GM18519 (cell line): ENCODE measurements around the gene CDH4.
"Not testable (repeated sequence)": the region's sequence is repeated elsewhere in the genome, so short reads cannot be mapped to it uniquely, and the experiment has no call there.

ENCODE experiments used
- ATAC-seq: cut with Tn5 transposase; IDR thresholded peaks from one replicate; pipeline ENCODE4 v1.9.1; 2021; ENCODE audit warnings: mild to moderate bottlenecking, moderate library complexity; ENCODE audit not compliant: unreplicated experiment, low FRiP score

CDH4 gene

GRCh38 chr20:61406773-61407172, 154.7 kb downstream of the CDH4 start:
- not testable (repeated sequence) for ATAC-seq

- ATAC-seq, result no peak
Measured at GRCh38 chr20:61407561-61407960, 155.5 kb downstream of the CDH4 start.

- no peak for ATAC-seq
Measured at GRCh38 chr20:61408951-61409740, 157.1 kb downstream of the CDH4 start.

GRCh38 chr20:61411743-61412142, 159.7 kb downstream of the CDH4 start:
- ATAC-seq, result no peak

- ATAC-seq, result no peak
Measured at GRCh38 chr20:61413752-61414151, 161.7 kb downstream of the CDH4 start.

- ATAC-seq, result no peak
Measured at GRCh38 chr20:61414455-61414991, 162.5 kb downstream of the CDH4 start.

- no peak for ATAC-seq
Measured at GRCh38 chr20:61416546-61416945, 164.5 kb downstream of the CDH4 start.

GRCh38 chr20:61417221-61417941, 165.3 kb downstream of the CDH4 start:
- ATAC-seq, result no peak

- ATAC-seq, result no peak
Measured at GRCh38 chr20:61419010-61419409, 166.9 kb downstream of the CDH4 start.

- ATAC-seq, result no peak
Measured at GRCh38 chr20:61419501-61419900, 167.4 kb downstream of the CDH4 start.

- no peak for ATAC-seq
Measured at GRCh38 chr20:61420056-61420455, 168.0 kb downstream of the CDH4 start.

GRCh38 chr20:61420781-61421180, 168.7 kb downstream of the CDH4 start:
- ATAC-seq, result no peak

- ATAC-seq, result no peak
Measured at GRCh38 chr20:61422636-61423425, 170.8 kb downstream of the CDH4 start.

- no peak for ATAC-seq
Measured at GRCh38 chr20:61424011-61424627, 172.1 kb downstream of the CDH4 start.

GRCh38 chr20:61424628-61425420, 172.8 kb downstream of the CDH4 start:
- no peak for ATAC-seq

- ATAC-seq, result not testable (repeated sequence)
Measured at GRCh38 chr20:61425541-61425991, 173.5 kb downstream of the CDH4 start.

- no peak for ATAC-seq
Measured at GRCh38 chr20:61426352-61426751, 174.3 kb downstream of the CDH4 start.

- no peak for ATAC-seq
Measured at GRCh38 chr20:61429458-61430227, 177.6 kb downstream of the CDH4 start.

- ATAC-seq, result no peak
Measured at GRCh38 chr20:61430228-61430624, 178.2 kb downstream of the CDH4 start.
